ENCODE measurements around the gene TMIE. TPM values are rescaled to one million over a fixed set of nuclear protein-coding genes. Genes with fewer than 3 reads are reported as not detected.

The TMIE gene
- total and polyA plus RNA-seq, 2 of the 4 experiments (the other 2 are of a cell fraction): 0.12 TPM; not detected in 1

GRCh38 chr3:46719044-46719565 lies 17.9 kb downstream of the TMIE start:
- no peak overlapping the region for H2BK15ac ChIP-seq (ENCODE audit: low read depth, low read length)
- dilution Hi-C loops (cut with HindIII; ENCODE audit: low sequenced_read_pairs, unreplicated experiment) (no loop called here), intact Hi-C loops (cut with micrococcal nuclease) (no loop called here), in situ Hi-C loops (cut with MboI; ENCODE audit: low sequenced_read_pairs) (loop anchor here (25.0 kb wide), 1 partner anchor 643 kb away; no protein-coding TSS in a partner anchor)
- no peak for ATAC-seq (ENCODE audit: low read depth)
- H3K9me3 ChIP-seq (ENCODE audit: control insufficient read depth, insufficient read depth, low read length): no peaks in the 10 kb centered on the region
- H4K5ac ChIP-seq (ENCODE audit: low read depth, low read length): no peak overlapping the region
- no peak overlapping the region for H3K4me3 ChIP-seq (ENCODE audit: insufficient read depth, low read depth, low read length)
- H2AFZ ChIP-seq (replicated peaks; ENCODE audit: low read length, poor library complexity): no peak overlapping the region
- H3K27me3 ChIP-seq (ENCODE audit: control insufficient read depth, insufficient read depth, low read length): peaks cover 51% of the 10 kb centered on the region
- no peak overlapping the region for H3K9ac ChIP-seq (ENCODE audit: low read depth, low read length)
- no peaks in the 10 kb centered on the region for H4K20me1 ChIP-seq (ENCODE audit: insufficient read depth, low read length)
- no peak overlapping the region for H3K4me2 ChIP-seq (ENCODE audit: low read depth, low read length)
- no peak overlapping the region for H4K91ac ChIP-seq (ENCODE audit: insufficient read depth, low read depth, low read length)
- no peak overlapping the region for H3K56ac ChIP-seq (ENCODE audit: extremely low read depth, insufficient read depth, low read length)
- no peak overlapping the region for H2BK20ac ChIP-seq (ENCODE audit: low read depth, low read length)
- no peak overlapping the region for H3K18ac ChIP-seq (ENCODE audit: low read depth, low read length)
- no peaks in the 10 kb centered on the region for H3K9me1 ChIP-seq (ENCODE audit: insufficient read depth, low read length)
- no TSS peak for BruUV-seq (replicated peaks)
- H3K23ac ChIP-seq (ENCODE audit: low read depth, low read length): no peak overlapping the region
- H3K27ac ChIP-seq (ENCODE audit: insufficient read depth, low read length): no peak overlapping the region
- H3K4ac ChIP-seq (ENCODE audit: low read depth, low read length): no peak overlapping the region
- ChIA-PET CTCF (interaction anchor here (1.6 kb wide), 1 partner anchor 230 kb away, joined by 4 read pairs; no protein-coding TSS in a partner anchor), POLR2A (ENCODE audit: unreplicated experiment) (no interaction called here)
- no peaks in the 10 kb centered on the region for H3K36me3 ChIP-seq (ENCODE audit: control insufficient read depth, insufficient read depth, low read length)
- WGBS, 2 experiments (ENCODE audit: extremely low coverage in 2 of 2, insufficient read length in 1 of 2): 40% methylated on average over 1 of the region's 2 CpGs; no CpG with 5 or more reads in 1 of the 2 experiments
- H2AK9ac ChIP-seq (replicated peaks; ENCODE audit: low read depth, low read length, poor library complexity): no peak overlapping the region
- no peaks in the 10 kb centered on the region for H3K4me1 ChIP-seq (ENCODE audit: control insufficient read depth, insufficient read depth, low read length)
- H4K8ac ChIP-seq (ENCODE audit: low read depth in 2 of 2, low read length in 2 of 2): no peak overlapping the region
- no peak overlapping the region for H2BK120ac ChIP-seq (ENCODE audit: low read depth, low read length)
- TF ChIP-seq CEBPB (IDR thresholded peaks at IDR 0.05; ENCODE audit: low read depth, low read length): no peak
- no peak for TF ChIP-seq MAFK (IDR thresholded peaks at IDR 0.05; ENCODE audit: low read depth, low read length)
- no peak for TF ChIP-seq RAD21 (IDR thresholded peaks at IDR 0.05; ENCODE audit: low read length)
- TF ChIP-seq BHLHE40 (IDR thresholded peaks at IDR 0.05; ENCODE audit: low read depth, low read length): no peak
- TF ChIP-seq MAZ (IDR thresholded peaks at IDR 0.05; ENCODE audit: borderline replicate concordance, low read depth, low read length): no peak
- TF ChIP-seq ELK1 (IDR thresholded peaks at IDR 0.05; ENCODE audit: borderline replicate concordance, low read depth, low read length): no peak
- no peak for TF ChIP-seq RCOR1 (IDR thresholded peaks at IDR 0.05; ENCODE audit: insufficient replicate concordance, low read length)
- H2AK5ac ChIP-seq (ENCODE audit: low read depth, low read length): no peak overlapping the region
- no peak overlapping the region for H2BK5ac ChIP-seq (ENCODE audit: low read depth, low read length, poor library complexity, severe bottlenecking)
- no peak for DNase-seq
- no peaks in the 10 kb centered on the region for H3K79me1 ChIP-seq (ENCODE audit: low read depth in 1 of 2, low read length in 2 of 2)
- H3K14ac ChIP-seq (replicated peaks; ENCODE audit: low read depth, low read length): no peak overlapping the region

All from IMR-90 (cell line).